Calu3 (cell line): ENCODE measurements around the gene CDH19. TPM values are rescaled to one million over a fixed set of nuclear protein-coding genes. Genes with fewer than 3 reads are reported as not detected.

Experiments
- BruUV-seq: library from RNA; stranded (reverse); fragments of 400-500 nt; replicated peaks from 2 replicates; lab custom pipeline; 2021; lab: Mats Ljungman, UMichigan
- CTCF ChIA-PET: fragments of 300-600 bp; sonication (Branson Sonifier 250); formaldehyde crosslinking; loops from one replicate; lab custom pipeline; 2022; ENCODE audit warnings: antibody characterized with exemption; lab: Charles Lee
- DNase-seq: peaks from one replicate; pipeline ENCODE4 v3.0.0; 2022
- H3K27ac Mint-ChIP-seq: one replicate; pipeline ENCODE4 v1.8.0; 2022; ENCODE audit warnings: mixed read lengths; ENCODE audit not compliant: unreplicated experiment
- H3K27me3 Mint-ChIP-seq: one replicate; pipeline ENCODE4 v1.8.0; 2022; ENCODE audit warnings: mixed read lengths; ENCODE audit not compliant: unreplicated experiment
- H3K36me3 Mint-ChIP-seq: one replicate; pipeline ENCODE4 v1.8.0; 2022; ENCODE audit warnings: mild to moderate bottlenecking, moderate library complexity, mixed read lengths; ENCODE audit not compliant: insufficient read depth, unreplicated experiment
- H3K4me1 Mint-ChIP-seq: one replicate; pipeline ENCODE4 v1.8.0; 2022; ENCODE audit warnings: mild to moderate bottlenecking, low read depth, mixed read lengths; ENCODE audit not compliant: unreplicated experiment
- H3K4me3 Mint-ChIP-seq: one replicate; pipeline ENCODE4 v1.8.0; 2022; ENCODE audit warnings: mild to moderate bottlenecking, low read depth, moderate library complexity, mixed read lengths; ENCODE audit not compliant: unreplicated experiment
- H3K9me3 Mint-ChIP-seq: one replicate; pipeline ENCODE4 v1.8.0; 2022; ENCODE audit warnings: low read depth, mixed read lengths; ENCODE audit not compliant: unreplicated experiment
- intact Hi-C: fragments of 100-400 bp; cut with micrococcal nuclease; formaldehyde crosslinking; loops from one replicate; pipeline ENCODE4 v1.10.0; 2022; ENCODE audit not compliant: unreplicated experiment
- total RNA-seq: library from RNA; stranded (reverse); gene quantifications from 2 replicates; pipeline ENCODE4 v1.2.3, GENCODE V29; 2022
- TF ChIP-seq, protein P1 (sequence below): fragments of 200-600 bp; IDR thresholded peaks from one replicate; pipeline ENCODE4 v1.8.0; 2022; ENCODE audit warnings: antibody characterized with exemption; ENCODE audit not compliant: unreplicated experiment

The CDH19 gene
- total RNA-seq, 1 experiment from 2014 or later, result 0.33 TPM

DNA sequence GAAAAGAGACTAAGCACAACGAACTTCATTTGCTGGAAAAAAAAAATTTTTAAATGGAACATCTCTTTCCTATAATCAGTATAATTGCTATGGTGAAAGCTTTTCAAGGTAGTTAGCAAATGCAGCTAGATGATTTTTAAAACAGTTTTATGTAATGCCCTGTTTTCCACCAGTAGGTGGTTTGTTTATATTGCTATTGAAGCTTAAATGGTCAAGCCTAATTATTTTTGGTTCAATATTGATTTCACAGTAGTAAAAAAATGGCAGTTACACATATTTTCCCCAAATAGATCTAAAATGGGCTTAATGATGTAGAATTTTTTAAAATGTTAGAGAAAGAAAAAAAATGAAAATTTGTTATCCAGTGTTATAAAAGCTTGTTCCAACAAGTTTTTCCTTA lies 70.2 kb downstream of the CDH19 start:
- H3K36me3 Mint-ChIP-seq, result no peaks in the 10 kb centered on the region
- no peaks in the 10 kb centered on the region for H3K27me3 Mint-ChIP-seq
- DNase-seq, result no peak
- no peaks in the 10 kb centered on the region for H3K9me3 Mint-ChIP-seq
- no TSS peak for BruUV-seq
- no peak overlapping the region for H3K4me3 Mint-ChIP-seq
- TF ChIP-seq, protein P1, sequence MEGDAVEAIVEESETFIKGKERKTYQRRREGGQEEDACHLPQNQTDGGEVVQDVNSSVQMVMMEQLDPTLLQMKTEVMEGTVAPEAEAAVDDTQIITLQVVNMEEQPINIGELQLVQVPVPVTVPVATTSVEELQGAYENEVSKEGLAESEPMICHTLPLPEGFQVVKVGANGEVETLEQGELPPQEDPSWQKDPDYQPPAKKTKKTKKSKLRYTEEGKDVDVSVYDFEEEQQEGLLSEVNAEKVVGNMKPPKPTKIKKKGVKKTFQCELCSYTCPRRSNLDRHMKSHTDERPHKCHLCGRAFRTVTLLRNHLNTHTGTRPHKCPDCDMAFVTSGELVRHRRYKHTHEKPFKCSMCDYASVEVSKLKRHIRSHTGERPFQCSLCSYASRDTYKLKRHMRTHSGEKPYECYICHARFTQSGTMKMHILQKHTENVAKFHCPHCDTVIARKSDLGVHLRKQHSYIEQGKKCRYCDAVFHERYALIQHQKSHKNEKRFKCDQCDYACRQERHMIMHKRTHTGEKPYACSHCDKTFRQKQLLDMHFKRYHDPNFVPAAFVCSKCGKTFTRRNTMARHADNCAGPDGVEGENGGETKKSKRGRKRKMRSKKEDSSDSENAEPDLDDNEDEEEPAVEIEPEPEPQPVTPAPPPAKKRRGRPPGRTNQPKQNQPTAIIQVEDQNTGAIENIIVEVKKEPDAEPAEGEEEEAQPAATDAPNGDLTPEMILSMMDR, result no peak
- intact Hi-C loops, result no loop called here
- H3K27ac Mint-ChIP-seq, result no peak overlapping the region
- CTCF ChIA-PET, result interaction anchor here (0.7 kb wide), 1 partner anchor 992 kb away, joined by 4 read pairs; no protein-coding TSS in a partner anchor
- no peaks in the 10 kb centered on the region for H3K4me1 Mint-ChIP-seq

DNA sequence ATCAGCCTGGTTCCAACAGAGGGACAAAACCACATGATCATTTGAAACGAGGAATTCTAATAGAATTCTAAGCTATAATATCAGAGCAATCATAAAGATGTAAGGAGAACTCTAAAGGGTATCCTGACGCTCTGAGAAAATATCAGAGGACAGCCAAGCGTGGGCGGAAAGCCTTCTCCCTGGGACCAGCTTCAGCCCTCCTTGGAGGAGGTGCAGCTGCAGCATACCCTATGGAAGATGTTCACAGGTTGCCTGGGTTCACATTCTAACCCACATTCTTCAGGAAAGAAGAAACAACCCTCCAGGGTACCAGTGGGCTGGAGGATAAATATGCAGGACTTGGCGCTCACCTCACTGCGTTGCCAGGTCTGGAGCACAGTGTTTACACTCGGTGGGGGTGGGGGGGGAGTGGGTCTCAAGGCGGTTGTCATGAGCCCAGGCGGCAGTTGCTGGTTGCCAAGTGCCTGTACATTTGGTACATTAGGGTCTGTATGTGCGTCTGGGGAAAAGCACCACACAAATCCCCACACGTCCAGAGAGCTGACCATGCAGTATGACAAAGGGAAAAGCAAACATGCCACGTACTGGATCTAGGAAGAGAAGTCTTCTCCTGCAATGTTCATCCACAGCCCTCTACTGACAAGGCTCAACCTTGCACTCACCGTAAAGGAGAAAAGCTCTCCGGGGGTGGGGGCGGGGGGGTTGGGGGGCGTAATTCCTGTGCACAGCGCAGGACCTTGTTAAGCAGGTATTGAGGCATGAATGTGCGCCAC lies 80.5 kb downstream of the CDH19 start:
- intact Hi-C loops, result no loop called here
- DNase-seq, result no peak
- TF ChIP-seq, protein P1, result no peak

DNA sequence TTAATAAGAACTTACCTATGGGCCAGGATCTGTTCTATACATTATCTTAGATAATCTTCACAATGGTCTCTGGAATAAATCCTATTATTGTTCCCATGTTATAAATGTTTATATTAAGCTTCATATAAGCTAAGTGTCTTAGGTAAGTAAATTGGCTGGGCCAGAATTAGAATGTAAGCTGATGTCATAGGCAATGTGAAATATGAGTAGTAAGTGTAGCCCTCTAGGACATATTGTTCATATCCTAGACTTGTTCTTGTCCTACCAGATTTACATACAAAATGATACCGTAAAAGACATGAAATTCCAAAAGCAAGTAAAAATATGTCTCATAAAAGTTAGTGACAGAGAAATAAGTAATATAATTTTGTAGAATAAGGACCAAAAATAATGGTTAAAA lies 89.9 kb downstream of the CDH19 start:
- H3K36me3 Mint-ChIP-seq, result peaks cover 7% of the 10 kb centered on the region
- no peak for DNase-seq
- no peak overlapping the region for H3K4me3 Mint-ChIP-seq
- H3K27me3 Mint-ChIP-seq, result no peaks in the 10 kb centered on the region
- BruUV-seq, result no TSS peak
- CTCF ChIA-PET, result no interaction called here
- peaks cover 21% of the 10 kb centered on the region for H3K4me1 Mint-ChIP-seq
- intact Hi-C loops, result loop anchor here (5.0 kb wide), 1 partner anchor 213 kb away; no protein-coding TSS in a partner anchor
- H3K9me3 Mint-ChIP-seq, result peaks cover 1% of the 10 kb centered on the region
- TF ChIP-seq, protein P1, result no peak
- H3K27ac Mint-ChIP-seq, result no peak overlapping the region

More for the DNA sequence above, 80.5 kb downstream of the CDH19 start:
- Mint-ChIP-seq H3K27ac (no peak overlapping the region), H3K9me3 (no peaks in the 10 kb centered on the region), H3K4me3 (no peak overlapping the region), H3K27me3 (no peaks in the 10 kb centered on the region), H3K4me1 (no peaks in the 10 kb centered on the region), H3K36me3 (no peaks in the 10 kb centered on the region)
- CTCF ChIA-PET, result no interaction called here
- no TSS peak for BruUV-seq

- Mint-ChIP-seq H3K4me3 (peak overlapping the region; percentile 1), H3K9me3 (peaks cover 3% of the 10 kb centered on the region), H3K27ac (peak overlapping the region; percentile 90), H3K4me1 (peaks cover 43% of the 10 kb centered on the region), H3K36me3 (peaks cover 7% of the 10 kb centered on the region), H3K27me3 (no peaks in the 10 kb centered on the region)
- CTCF ChIA-PET, result interaction anchor here (0.6 to 1.4 kb wide), 2 partner anchors 14 to 559 kb away, joined by 3 to 5 read pairs; no protein-coding TSS in a partner anchor
- TF ChIP-seq, protein P1, result no peak
- peak; percentile 24 for DNase-seq
- BruUV-seq, result no TSS peak
- intact Hi-C loops, result loop anchor here (2.0 to 5.0 kb wide), 3 partner anchors 49 to 216 kb away; no protein-coding TSS in a partner anchor
These were observed 92.1 kb downstream of the CDH19 start for GRCh38 chr18:66511792-66512191.
